IPS DF 4.7 (cell line): ENCODE data around the gene COTL1.

Experiments used
- DNase-seq: peaks from one replicate; pipeline ENCODE4 v3.0.0-alpha.2; 2013; ENCODE audit warnings: low spot score; ENCODE audit errors: extremely low read depth

COTL1 gene

GRCh38 chr16:84617791-84618580 is at the start of gene COTL1:
COTL1 (minus strand) TSS chr16:84618078; CDS start chr16:84617914, 164 bp downstream.
- DNase-seq = no peak

GRCh38 chr16:84665843-84666242 is 48.0 kb upstream of the COTL1 start:
- DNase-seq = no peak

- no peak for DNase-seq
Observed at GRCh38 chr16:84665359-84665758, 47.5 kb upstream of the COTL1 start.

- no peak for DNase-seq
Observed at GRCh38 chr16:84663433-84664101, 45.7 kb upstream of the COTL1 start.

GRCh38 chr16:84662471-84662870 is 44.6 kb upstream of the COTL1 start:
- no peak for DNase-seq

- no peak for DNase-seq
Observed at GRCh38 chr16:84661418-84662060, 43.7 kb upstream of the COTL1 start.

GRCh38 chr16:84660973-84661372 is 43.1 kb upstream of the COTL1 start:
- DNase-seq = no peak

- no peak for DNase-seq
Observed at GRCh38 chr16:84659656-84660300, 41.9 kb upstream of the COTL1 start.

GRCh38 chr16:84658690-84659089 is 40.8 kb upstream of the COTL1 start:
- no peak for DNase-seq

- no peak for DNase-seq
Observed at GRCh38 chr16:84657229-84657837, 39.5 kb upstream of the COTL1 start.

GRCh38 chr16:84656649-84657048 is 38.8 kb upstream of the COTL1 start:
- no peak for DNase-seq

- no peak for DNase-seq
Observed at GRCh38 chr16:84654998-84655397, 37.1 kb upstream of the COTL1 start.

GRCh38 chr16:84654238-84654637 is 36.4 kb upstream of the COTL1 start:
- no peak for DNase-seq

- no peak for DNase-seq
Observed at GRCh38 chr16:84652566-84652965, 34.7 kb upstream of the COTL1 start.

GRCh38 chr16:84650062-84650991 is 32.4 kb upstream of the COTL1 start:
- DNase-seq = no peak

GRCh38 chr16:84649511-84649861 is 31.6 kb upstream of the COTL1 start:
- DNase-seq = no peak

GRCh38 chr16:84648595-84649510 is 31.0 kb upstream of the COTL1 start:
- DNase-seq = no peak

- no peak for DNase-seq
Observed at GRCh38 chr16:84647828-84648594, 30.1 kb upstream of the COTL1 start, which contains the start of gene KLHL36. KLHL36 (plus strand) TSS chr16:84648511; CDS start chr16:84650868, 2,357 bp downstream.
